NCI-H1105 treated with DMSO at 0.1 percent for 48 hours (cell line): ENCODE results near the gene SCAF4.
"Not testable (repeated sequence)": the region's sequence is repeated elsewhere in the genome, so short reads cannot be mapped to it uniquely, and the experiment has no call there.

Experiments used
- DNase-seq: peaks from one replicate; lab custom pipeline; 2025; lab: John Stamatoyannopoulos, UW

The SCAF4 gene

DNA sequence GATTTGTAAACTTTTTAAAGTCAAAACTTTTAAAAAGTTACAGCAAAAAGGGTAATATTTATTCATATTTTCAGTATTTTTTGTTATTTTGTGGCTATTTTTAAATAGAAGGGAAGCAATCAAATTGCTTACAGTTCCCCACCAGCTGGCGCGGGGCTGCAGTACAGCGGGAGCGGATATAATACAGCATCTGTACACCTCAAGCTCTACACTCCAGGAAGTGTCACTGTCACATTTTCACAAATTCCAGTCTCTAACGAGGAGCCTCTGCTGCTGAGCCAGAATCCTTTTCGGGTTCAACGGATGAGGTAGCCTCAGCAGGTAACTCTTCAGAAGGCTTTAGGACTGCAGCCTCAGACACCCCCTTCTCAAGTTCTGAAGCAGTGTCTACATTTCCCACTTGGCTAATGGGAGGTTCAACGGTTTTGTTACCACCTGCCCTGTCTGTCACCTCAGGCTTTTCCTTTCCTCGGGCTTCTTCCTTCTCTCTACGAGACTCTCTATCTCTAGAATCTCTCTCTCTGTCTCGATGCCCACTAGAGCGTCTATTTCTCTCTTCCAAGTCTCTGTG is 60.7 kb downstream of the SCAF4 start:
- no peak for DNase-seq

DNA sequence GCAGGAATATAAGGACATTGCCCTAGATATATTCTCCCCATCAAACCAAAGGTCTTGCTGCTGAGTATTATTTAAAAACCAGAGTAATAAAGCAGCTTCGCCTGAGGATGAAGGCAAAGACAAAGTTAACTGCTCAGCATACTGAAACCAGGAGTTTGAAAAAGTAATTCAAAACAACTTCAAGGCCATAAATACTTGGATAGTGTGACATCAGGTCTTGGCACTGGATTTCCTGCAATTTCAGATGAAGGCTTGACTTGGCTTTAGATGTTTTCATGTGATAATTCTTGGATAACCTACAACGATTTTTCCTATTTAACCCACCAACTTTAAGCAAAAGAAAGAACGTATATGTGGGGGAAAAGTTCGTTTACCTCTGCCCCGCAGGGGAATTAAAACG is 61.8 kb downstream of the SCAF4 start:
- DNase-seq = no peak

GRCh38 chr21:31668651-31669491 is 63.0 kb downstream of the SCAF4 start:
- no peak for DNase-seq

- DNase-seq = no peak
These were observed 64.3 kb downstream of the SCAF4 start for GRCh38 chr21:31667639-31668038.

- DNase-seq = no peak
These were observed 64.8 kb downstream of the SCAF4 start for GRCh38 chr21:31667132-31667531.

- no peak for DNase-seq
These were observed 65.4 kb downstream of the SCAF4 start for GRCh38 chr21:31666445-31667010.

- DNase-seq = not testable (repeated sequence)
These were observed 66.0 kb downstream of the SCAF4 start for GRCh38 chr21:31665869-31666268.

- no peak for DNase-seq
These were observed 66.5 kb downstream of the SCAF4 start for GRCh38 chr21:31665397-31665796.

- DNase-seq = no peak
These were observed 68.2 kb downstream of the SCAF4 start for GRCh38 chr21:31663584-31664249.

- no peak for DNase-seq
These were observed 71.3 kb downstream of the SCAF4 start for GRCh38 chr21:31660591-31660990.

DNA sequence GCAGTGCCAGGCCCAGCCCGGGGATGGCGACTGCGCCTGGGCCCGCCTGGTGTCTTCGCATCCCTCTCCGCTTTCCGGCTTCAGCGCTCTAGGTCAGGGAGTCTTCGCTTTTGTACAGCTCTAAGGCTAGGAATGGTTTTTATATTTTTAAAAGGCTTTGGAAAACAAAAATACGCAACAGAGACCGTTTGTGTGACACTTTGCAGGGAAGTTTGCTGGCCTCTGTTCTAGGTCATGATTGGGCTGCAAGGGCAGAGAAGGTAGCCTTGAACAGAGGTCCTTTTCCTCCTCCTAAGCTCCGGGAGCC is 71.7 kb downstream of the SCAF4 start:
- peak; percentile 44 for DNase-seq

GRCh38 chr21:31659536-31660258 is 72.2 kb downstream of the SCAF4 start, which contains the start of gene SOD1:
Gene SOD1 (plus strand): TSS chr21:31659693. CDS start chr21:31659770, 77 bp downstream.
- DNase-seq = peak; percentile 94

DNA sequence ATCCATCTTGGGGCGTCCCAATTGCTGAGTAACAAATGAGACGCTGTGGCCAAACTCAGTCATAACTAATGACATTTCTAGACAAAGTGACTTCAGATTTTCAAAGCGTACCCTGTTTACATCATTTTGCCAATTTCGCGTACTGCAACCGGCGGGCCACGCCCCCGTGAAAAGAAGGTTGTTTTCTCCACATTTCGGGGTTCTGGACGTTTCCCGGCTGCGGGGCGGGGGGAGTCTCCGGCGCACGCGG is 72.7 kb downstream of the SCAF4 start:
- DNase-seq = no peak

DNA sequence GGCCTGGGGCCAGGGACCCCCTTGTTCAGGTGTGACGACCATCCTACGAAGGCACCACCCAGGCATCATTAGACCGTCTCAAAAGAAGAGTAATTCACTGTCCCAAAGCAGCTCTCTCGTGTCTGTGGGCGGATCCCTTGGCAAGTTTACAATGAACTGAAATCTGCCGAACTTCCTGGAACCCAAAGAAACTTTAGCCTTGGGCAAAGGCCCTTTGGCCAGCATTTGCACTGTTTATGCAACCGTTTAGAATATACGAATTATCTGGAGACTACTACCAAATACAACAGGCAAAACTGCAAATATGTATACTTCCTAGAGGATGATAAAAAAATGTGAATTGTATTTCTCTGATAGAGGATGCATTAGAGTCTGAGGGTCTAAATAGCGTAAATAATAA is 73.9 kb downstream of the SCAF4 start:
- no peak for DNase-seq

DNA sequence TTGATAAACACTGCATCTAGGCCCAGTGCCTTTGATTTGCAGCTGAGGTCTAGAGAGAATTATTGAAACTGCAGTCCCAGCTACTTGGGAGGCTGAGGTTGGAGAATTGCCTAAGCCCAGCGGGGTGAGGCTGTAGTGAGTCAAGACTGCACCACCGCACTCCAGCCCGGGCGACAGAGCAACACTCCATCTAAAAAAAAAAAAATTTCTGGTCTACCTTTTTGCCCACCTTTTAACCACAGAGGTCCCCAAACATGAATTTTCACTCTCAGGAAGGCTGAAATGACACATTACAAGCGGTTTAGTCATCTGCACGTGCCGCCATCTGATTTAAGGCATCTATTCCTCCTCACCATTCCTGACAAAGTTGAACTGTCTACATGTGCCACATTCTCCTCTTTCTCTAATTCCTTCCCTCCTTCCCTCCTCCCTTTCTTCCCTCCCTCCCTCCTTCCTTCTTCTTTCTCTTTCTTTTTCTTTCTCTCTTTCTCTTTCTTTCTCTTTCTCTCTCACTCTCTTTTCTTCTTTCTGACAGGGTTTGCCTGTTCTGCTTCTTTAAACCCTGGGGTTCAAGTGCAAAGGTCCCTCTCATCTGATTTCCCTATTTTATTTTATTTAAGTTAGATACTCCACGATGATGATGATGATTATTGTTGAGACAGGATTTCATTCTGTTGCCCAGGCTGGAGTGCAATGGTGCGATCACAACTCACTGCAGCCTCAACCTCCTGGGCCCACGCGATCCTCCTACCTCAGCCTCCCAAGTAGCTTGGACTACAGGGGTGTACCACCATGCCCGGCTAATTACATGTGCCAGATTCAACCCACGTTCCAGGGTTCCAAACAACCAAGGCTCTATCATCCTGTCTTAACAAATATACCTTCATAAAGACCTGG is 75.5 kb downstream of the SCAF4 start:
- DNase-seq = no peak

DNA sequence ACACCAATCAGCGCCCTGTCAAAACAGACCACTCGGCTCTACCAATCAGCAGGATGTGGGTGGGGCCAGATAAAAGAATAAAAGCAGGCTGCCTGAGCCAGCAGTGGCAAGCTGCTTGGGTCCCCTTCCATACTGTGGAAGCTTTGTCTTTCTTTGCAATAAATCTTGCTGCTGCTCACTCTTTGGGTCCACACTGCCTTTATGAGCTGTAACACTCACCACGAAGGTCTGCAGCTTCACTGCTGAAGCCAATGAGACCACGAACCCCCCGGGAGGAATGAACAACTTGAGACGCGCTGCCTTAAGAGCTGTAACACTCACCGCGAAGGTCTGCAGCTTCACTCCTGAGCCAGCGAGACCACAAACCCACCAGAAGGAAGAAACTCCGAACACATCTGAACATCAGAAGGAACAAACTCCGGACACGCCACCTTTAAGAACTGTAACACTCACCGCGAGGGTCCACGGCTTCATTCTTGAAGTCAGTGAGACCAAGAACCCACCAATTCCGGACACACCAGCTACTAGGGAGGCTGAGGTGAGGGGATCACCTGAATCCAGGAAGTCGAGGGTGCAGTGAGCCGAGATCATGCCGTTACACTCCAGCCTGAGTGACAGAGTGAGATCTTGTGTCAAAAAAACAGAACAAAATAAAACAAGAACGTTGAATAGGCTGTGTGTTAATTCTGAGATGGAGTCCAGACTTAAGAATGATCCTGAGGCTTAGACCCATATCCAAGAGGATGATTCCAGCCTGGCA is 76.9 kb downstream of the SCAF4 start:
- not testable (repeated sequence) for DNase-seq

DNA sequence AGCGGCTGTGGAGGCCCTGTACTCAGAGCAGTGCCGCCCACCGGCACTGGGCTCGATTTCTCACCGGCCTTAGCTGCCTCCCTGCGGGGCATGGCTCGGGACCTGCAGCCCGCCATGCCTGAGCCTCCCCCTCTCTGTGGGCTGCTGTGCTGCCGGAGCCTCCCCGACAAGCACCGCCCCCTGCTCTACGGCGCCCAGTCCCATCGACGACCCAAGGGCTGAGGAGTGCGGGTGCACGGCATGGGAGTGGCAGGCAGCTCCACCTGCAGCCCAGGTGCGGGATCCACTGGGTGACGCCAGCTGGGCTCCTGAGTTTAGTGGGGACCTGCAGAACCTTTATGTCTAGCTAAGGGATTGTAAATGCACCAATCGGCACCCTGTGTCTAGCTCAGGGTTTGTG is 77.6 kb downstream of the SCAF4 start:
- no peak for DNase-seq

DNA sequence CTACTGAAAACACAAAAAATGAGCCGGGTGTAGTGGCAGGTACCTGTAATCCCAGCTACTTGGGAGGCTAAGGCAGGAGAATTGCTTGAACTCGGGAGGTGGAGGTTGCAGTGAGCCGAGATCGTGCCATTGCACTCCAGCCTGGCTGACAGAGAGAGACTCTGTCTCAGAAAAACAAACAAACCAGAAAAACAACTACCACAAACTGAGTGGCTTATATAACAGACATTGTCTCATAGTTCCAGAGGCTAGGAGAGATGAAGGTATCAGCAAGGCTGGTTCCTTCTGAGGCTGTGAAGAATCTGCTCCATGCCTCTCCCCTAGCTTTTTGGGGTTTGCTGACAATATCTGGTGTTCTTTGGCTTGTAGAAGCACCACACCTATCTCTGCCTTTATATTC is 80.4 kb downstream of the SCAF4 start:
- DNase-seq = not testable (repeated sequence)

- no peak for DNase-seq
These were observed 81.0 kb downstream of the SCAF4 start for GRCh38 chr21:31650930-31651329.

- DNase-seq = no peak
These were observed 84.3 kb downstream of the SCAF4 start for GRCh38 chr21:31647650-31648049.

- no peak for DNase-seq
These were observed 87.3 kb downstream of the SCAF4 start for GRCh38 chr21:31644643-31645042.
